Measurements from ENCODE around the gene DIRAS2. TPM values are rescaled to one million over a fixed set of nuclear protein-coding genes. Genes with fewer than 3 reads are reported as not detected.

Gene DIRAS2
- total RNA-seq, 1 experiment from 2014 or later, result 0.03 TPM

GRCh38 chr9:90659650-90660364, 17.2 kb upstream of the DIRAS2 start:
- Histone ChIP-seq H3K27ac (ENCODE audit: low read length) (no peak overlapping the region), H3K27me3 (ENCODE audit: control insufficient read depth, insufficient read depth, low read length) (no peaks in the 10 kb centered on the region), H3K4me3 (ENCODE audit: low read depth in 2 of 2, low read length in 2 of 2) (no peak overlapping the region), H3K36me3 (ENCODE audit: control insufficient read depth, insufficient read depth, low read length) (no peaks in the 10 kb centered on the region), H3K4me1 (ENCODE audit: control insufficient read depth, insufficient read depth, low read length) (no peaks in the 10 kb centered on the region), H3K9me3 (ENCODE audit: control insufficient read depth, insufficient read depth, low read depth, low read length) (no peaks in the 10 kb centered on the region)
- no TSS peak for BruUV-seq (replicated peaks)
- POLR2A ChIA-PET, result no interaction called here
- DNase-seq (ENCODE audit: low read depth, low spot score), result no peak
- no peak for ATAC-seq
- in situ Hi-C loops (cut with HindIII; ENCODE audit: low pct_unique_long_range_greater_than_20kb, low sequenced_read_pairs) (no loop called here), intact Hi-C loops (cut with micrococcal nuclease; ENCODE audit: unreplicated experiment) (no loop called here)
- TF ChIP-seq REST (IDR thresholded peaks at IDR 0.05; ENCODE audit: insufficient read depth in 1 of 2, low read depth in 2 of 2, low read length in 1 of 2) (no peak), SIN3A (IDR thresholded peaks at IDR 0.05; ENCODE audit: borderline replicate concordance, insufficient read depth, low read depth, low read length) (no peak), CTCF (IDR thresholded peaks at IDR 0.05) (no peak), TCF7L2 (IDR thresholded peaks at IDR 0.05; ENCODE audit: low read depth, low read length) (no peak), POLR2AphosphoS5 (IDR thresholded peaks at IDR 0.05; ENCODE audit: low read depth, low read length) (no peak)
- CTCF ChIA-PET, result no interaction called here

- TF ChIP-seq POLR2AphosphoS5 (IDR thresholded peaks at IDR 0.05; ENCODE audit: low read depth, low read length) (no peak), SIN3A (IDR thresholded peaks at IDR 0.05; ENCODE audit: borderline replicate concordance, insufficient read depth, low read depth, low read length) (no peak), CTCF (IDR thresholded peaks at IDR 0.05) (no peak), REST (IDR thresholded peaks at IDR 0.05; ENCODE audit: insufficient read depth in 1 of 2, low read depth in 2 of 2, low read length in 1 of 2) (no peak), TCF7L2 (IDR thresholded peaks at IDR 0.05; ENCODE audit: low read depth, low read length) (no peak)
- no peak overlapping the region for H3K4me3 ChIP-seq (ENCODE audit: low read depth in 2 of 2, low read length in 2 of 2)
- ATAC-seq (no peak), DNase-seq (ENCODE audit: low read depth, low spot score) (no peak)
- H3K4me1 ChIP-seq (ENCODE audit: control insufficient read depth, insufficient read depth, low read length), result no peaks in the 10 kb centered on the region
- in situ Hi-C loops (cut with HindIII; ENCODE audit: low pct_unique_long_range_greater_than_20kb, low sequenced_read_pairs), result no loop called here
- H3K27ac ChIP-seq (ENCODE audit: low read length), result no peak overlapping the region
- H3K27me3 ChIP-seq (ENCODE audit: control insufficient read depth, insufficient read depth, low read length), result no peaks in the 10 kb centered on the region
- H3K9me3 ChIP-seq (ENCODE audit: control insufficient read depth, insufficient read depth, low read depth, low read length), result no peaks in the 10 kb centered on the region
- H3K36me3 ChIP-seq (ENCODE audit: control insufficient read depth, insufficient read depth, low read length), result no peaks in the 10 kb centered on the region
- ChIA-PET POLR2A (no interaction called here), CTCF (interaction anchor here (0.9 kb wide), 1 partner anchor 1623 kb away, joined by 3 read pairs; no protein-coding TSS in a partner anchor)
- BruUV-seq (replicated peaks), result no TSS peak
- intact Hi-C loops (cut with micrococcal nuclease; ENCODE audit: unreplicated experiment), result no loop called here
Observed at GRCh38 chr9:90658783-90659182, 16.2 kb upstream of the DIRAS2 start.

Data from Panc1 (cell line).